Loucy (cell line): ENCODE data around the gene KDM3A.

ENCODE experiments used
- H2AFZ ChIP-seq: fragments of 200-600 bp; sonication (generic); 2 replicates; pipeline ENCODE4 v1.6.0; 2016; ENCODE audit warnings: antibody characterized with exemption, mild to moderate bottlenecking, low read length, moderate library complexity
- H3F3A ChIP-seq: fragments of 200-600 bp; 2 replicates; pipeline ENCODE4 v1.6.0; 2016; ENCODE audit warnings: antibody characterized with exemption, low read depth, mild to moderate bottlenecking
- H3K27me3 ChIP-seq: fragments of 200-600 bp; sonication (generic); 2 replicates; pipeline ENCODE4 v1.6.1; 2014; ENCODE audit warnings: low read length, mild to moderate bottlenecking; ENCODE audit not compliant: insufficient read depth, poor library complexity, severe bottlenecking
- H3K36me3 ChIP-seq: fragments of 200-600 bp; sonication (generic); 2 replicates; pipeline ENCODE4 v1.6.1; 2016; ENCODE audit warnings: low read length; ENCODE audit not compliant: insufficient read depth
- H3K4me1 ChIP-seq: fragments of 200-600 bp; sonication (generic); 2 replicates; pipeline ENCODE4 v1.5.1; 2014; ENCODE audit warnings: low read length, mild to moderate bottlenecking; ENCODE audit not compliant: insufficient read depth, poor library complexity, severe bottlenecking
- H3K4me2 ChIP-seq: fragments of 200-600 bp; sonication (generic); 2 replicates; pipeline ENCODE4 v1.6.0; 2014; ENCODE audit warnings: antibody characterized with exemption, low read length, low read depth, mild to moderate bottlenecking; ENCODE audit not compliant: poor library complexity, severe bottlenecking
- H3K4me3 ChIP-seq: fragments of 200-600 bp; sonication (generic); 2 replicates; pipeline ENCODE4 v1.5.1; 2014; ENCODE audit warnings: low read length, mild to moderate bottlenecking, mixed read lengths; ENCODE audit not compliant: poor library complexity, severe bottlenecking
- H3K79me2 ChIP-seq: fragments of 200-600 bp; sonication (generic); 2 replicates; pipeline ENCODE4 v1.6.1; 2014; ENCODE audit warnings: low read length; ENCODE audit not compliant: insufficient read depth
- H3K9ac ChIP-seq: fragments of 200-600 bp; sonication (generic); 2 replicates; pipeline ENCODE4 v1.6.0; 2014; ENCODE audit warnings: mild to moderate bottlenecking, low read depth, low read length, moderate library complexity; ENCODE audit not compliant: poor library complexity, severe bottlenecking
- H3K9me2 ChIP-seq: fragments of 200-600 bp; sonication (generic); replicated peaks from 2 replicates; pipeline ENCODE4 v1.6.1; 2016; ENCODE audit warnings: low read depth, low read length, mixed read lengths
- H3K9me3 ChIP-seq: fragments of 200-600 bp; sonication (generic); 2 replicates; pipeline ENCODE4 v1.6.1; 2014; ENCODE audit warnings: mild to moderate bottlenecking, antibody characterized with exemption, low read length, low read depth; ENCODE audit not compliant: insufficient read depth
- H4K20me1 ChIP-seq: fragments of 200-600 bp; sonication (generic); 2 replicates; pipeline ENCODE4 v1.6.0; 2014; ENCODE audit warnings: antibody characterized with exemption, low read length, mild to moderate bottlenecking; ENCODE audit not compliant: insufficient read depth, poor library complexity, severe bottlenecking
- EZH2phosphoT487 ChIP-seq: fragments of 200-600 bp; IDR thresholded peaks from 2 replicates; pipeline ENCODE4 v1.6.1; 2018; ENCODE audit warnings: antibody characterized with exemption, mild to moderate bottlenecking, moderate library complexity, borderline replicate concordance
- TF ChIP-seq, protein P1 (sequence below): fragments of 200-600 bp; sonication (generic); conservative IDR thresholded peaks from 2 replicates; pipeline ENCODE4 v1.5.1; 2014; ENCODE audit warnings: mild to moderate bottlenecking, antibody characterized with exemption, low read length

The KDM3A gene

GRCh38 chr2:86398500-86399474 is 42.4 kb upstream of the KDM3A start:
- no peak overlapping the region for H3K9ac ChIP-seq
- H3K79me2 ChIP-seq: no peaks in the 10 kb centered on the region
- H3K4me2 ChIP-seq: no peak overlapping the region
- no peaks in the 10 kb centered on the region for H3F3A ChIP-seq
- peaks cover 6% of the 10 kb centered on the region for H3K4me1 ChIP-seq
- no peak overlapping the region for H3K4me3 ChIP-seq
- TF ChIP-seq, protein P1, sequence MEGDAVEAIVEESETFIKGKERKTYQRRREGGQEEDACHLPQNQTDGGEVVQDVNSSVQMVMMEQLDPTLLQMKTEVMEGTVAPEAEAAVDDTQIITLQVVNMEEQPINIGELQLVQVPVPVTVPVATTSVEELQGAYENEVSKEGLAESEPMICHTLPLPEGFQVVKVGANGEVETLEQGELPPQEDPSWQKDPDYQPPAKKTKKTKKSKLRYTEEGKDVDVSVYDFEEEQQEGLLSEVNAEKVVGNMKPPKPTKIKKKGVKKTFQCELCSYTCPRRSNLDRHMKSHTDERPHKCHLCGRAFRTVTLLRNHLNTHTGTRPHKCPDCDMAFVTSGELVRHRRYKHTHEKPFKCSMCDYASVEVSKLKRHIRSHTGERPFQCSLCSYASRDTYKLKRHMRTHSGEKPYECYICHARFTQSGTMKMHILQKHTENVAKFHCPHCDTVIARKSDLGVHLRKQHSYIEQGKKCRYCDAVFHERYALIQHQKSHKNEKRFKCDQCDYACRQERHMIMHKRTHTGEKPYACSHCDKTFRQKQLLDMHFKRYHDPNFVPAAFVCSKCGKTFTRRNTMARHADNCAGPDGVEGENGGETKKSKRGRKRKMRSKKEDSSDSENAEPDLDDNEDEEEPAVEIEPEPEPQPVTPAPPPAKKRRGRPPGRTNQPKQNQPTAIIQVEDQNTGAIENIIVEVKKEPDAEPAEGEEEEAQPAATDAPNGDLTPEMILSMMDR: no peak
- TF ChIP-seq EZH2phosphoT487: no peak
- no peak overlapping the region for H2AFZ ChIP-seq
- H3K9me3 ChIP-seq: no peaks in the 10 kb centered on the region
- no peaks in the 10 kb centered on the region for H3K27me3 ChIP-seq
- no peaks in the 10 kb centered on the region for H3K9me2 ChIP-seq
- H4K20me1 ChIP-seq: no peaks in the 10 kb centered on the region
- H3K36me3 ChIP-seq: no peaks in the 10 kb centered on the region

DNA sequence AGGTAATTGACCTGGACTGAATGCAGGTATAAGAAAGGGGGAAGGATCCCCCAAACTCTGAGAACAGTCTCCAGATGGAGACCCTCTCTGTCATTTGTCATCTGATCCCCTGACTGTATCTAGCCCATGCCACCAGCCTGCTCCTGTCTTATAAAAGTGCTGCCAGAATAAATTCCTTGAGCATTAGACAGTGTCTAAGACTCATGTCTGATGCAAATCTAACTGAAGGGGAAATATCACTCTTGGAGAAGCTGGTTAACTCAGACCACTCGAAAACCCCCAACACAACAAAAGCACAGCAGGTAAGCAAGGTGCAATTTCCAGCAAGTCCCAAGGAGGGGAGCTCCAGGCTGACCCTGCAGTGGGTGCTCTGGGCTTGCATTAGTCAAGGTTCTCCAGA is 40.9 kb upstream of the KDM3A start:
- H3K4me3 ChIP-seq: no peak overlapping the region
- no peaks in the 10 kb centered on the region for H3K4me1 ChIP-seq
- no peaks in the 10 kb centered on the region for H3K36me3 ChIP-seq
- no peaks in the 10 kb centered on the region for H4K20me1 ChIP-seq
- H3K9me3 ChIP-seq: no peaks in the 10 kb centered on the region
- TF ChIP-seq EZH2phosphoT487: no peak
- TF ChIP-seq, protein P1: no peak; the same call in 1 of the 2 replicates
- H3K9ac ChIP-seq: no peak overlapping the region
- no peaks in the 10 kb centered on the region for H3K79me2 ChIP-seq
- H3F3A ChIP-seq: no peaks in the 10 kb centered on the region
- no peak overlapping the region for H2AFZ ChIP-seq
- H3K4me2 ChIP-seq: no peak overlapping the region
- H3K27me3 ChIP-seq: no peaks in the 10 kb centered on the region
- no peaks in the 10 kb centered on the region for H3K9me2 ChIP-seq

GRCh38 chr2:86410581-86410980 is 30.6 kb upstream of the KDM3A start:
- Histone ChIP-seq H3K4me1 (no peaks in the 10 kb centered on the region), H3K4me3 (no peak overlapping the region), H3K79me2 (no peaks in the 10 kb centered on the region), H3K9me2 (no peaks in the 10 kb centered on the region), H4K20me1 (no peaks in the 10 kb centered on the region), H3F3A (no peaks in the 10 kb centered on the region), H3K4me2 (no peak overlapping the region), H3K27me3 (peaks cover 13% of the 10 kb centered on the region), H3K9me3 (no peaks in the 10 kb centered on the region), H3K9ac (no peak overlapping the region), H3K36me3 (no peaks in the 10 kb centered on the region), H2AFZ (no peak overlapping the region)
- TF ChIP-seq, protein P1: no peak
- TF ChIP-seq EZH2phosphoT487: no peak
